Urinary bladder (tissue), 4 donors: ENCODE results near the gene TBCD. TPM values are rescaled to one million over a fixed set of nuclear protein-coding genes. Genes with fewer than 3 reads are reported as not detected.

Experiments
- DNase-seq: peaks from one replicate; pipeline ENCODE4 v3.0.0-alpha.2; 2015; ENCODE audit errors: extremely low spot score
- H3K27ac ChIP-seq: one replicate; pipeline ENCODE4 v1.5.1; 2013; ENCODE audit warnings: low read depth, mild to moderate bottlenecking, moderate library complexity
- H3K36me3 ChIP-seq: one replicate; pipeline ENCODE4 v1.6.1; 2013; ENCODE audit warnings: mild to moderate bottlenecking, moderate library complexity; ENCODE audit not compliant: insufficient read depth
- H3K4me1 ChIP-seq: one replicate; pipeline ENCODE4 v1.6.1; 2013; ENCODE audit warnings: mild to moderate bottlenecking, moderate library complexity; ENCODE audit not compliant: insufficient read depth
- H3K4me3 ChIP-seq: one replicate; pipeline ENCODE4 v1.5.1; 2013; ENCODE audit warnings: low read depth, low read length
- whole genome bisulfite sequencing: extraction: QIAGEN DNeasy Blood & Tissue Kit; methylation state at CpG from one replicate; pipeline ENCODE4 v1.1.7; 2013; 5-methylcytosine and 5-hydroxymethylcytosine counted together
- polyA plus RNA-seq: library from polyadenylated mRNA; stranded (reverse); fragments of 200-250 nt; gene quantifications from one replicate; pipeline ENCODE4 v1.2.3, GENCODE V29; 2013
- total RNA-seq: library from RNA; depleted of rRNA; stranded (reverse); fragments of >200 nt; gene quantifications from one replicate; pipeline ENCODE4 v1.2.3, GENCODE V29; 2014
- donor health status: healthy with polysubstance abuse.
- donor health status: healthy.

The TBCD gene
- total and polyA plus RNA-seq, 2 donors = 57.9 to 77.6 TPM

- DNase-seq = no peak
- Histone ChIP-seq H3K36me3 (peaks cover 12% of the 10 kb centered on the region), H3K27ac (no peak overlapping the region), H3K4me3 (no peak overlapping the region), H3K4me1 (no peaks in the 10 kb centered on the region)
- 97% methylated on average over 35 of the region's 35 CpGs for WGBS
Measured at GRCh38 chr17:82929011-82929622, 177.3 kb downstream of the TBCD start.

GRCh38 chr17:82929676-82930042 is 177.8 kb downstream of the TBCD start:
- WGBS = 93% methylated on average over 9 of the region's 9 CpGs
- Histone ChIP-seq H3K36me3 (peaks cover 12% of the 10 kb centered on the region), H3K27ac (no peak overlapping the region), H3K4me1 (no peaks in the 10 kb centered on the region), H3K4me3 (no peak overlapping the region)
- DNase-seq = no peak

GRCh38 chr17:82930043-82930923 is 178.4 kb downstream of the TBCD start:
- WGBS = 96% methylated on average over 56 of the region's 56 CpGs
- Histone ChIP-seq H3K27ac (no peak overlapping the region), H3K4me1 (no peaks in the 10 kb centered on the region), H3K36me3 (peaks cover 12% of the 10 kb centered on the region), H3K4me3 (no peak overlapping the region)
- DNase-seq = no peak

DNA sequence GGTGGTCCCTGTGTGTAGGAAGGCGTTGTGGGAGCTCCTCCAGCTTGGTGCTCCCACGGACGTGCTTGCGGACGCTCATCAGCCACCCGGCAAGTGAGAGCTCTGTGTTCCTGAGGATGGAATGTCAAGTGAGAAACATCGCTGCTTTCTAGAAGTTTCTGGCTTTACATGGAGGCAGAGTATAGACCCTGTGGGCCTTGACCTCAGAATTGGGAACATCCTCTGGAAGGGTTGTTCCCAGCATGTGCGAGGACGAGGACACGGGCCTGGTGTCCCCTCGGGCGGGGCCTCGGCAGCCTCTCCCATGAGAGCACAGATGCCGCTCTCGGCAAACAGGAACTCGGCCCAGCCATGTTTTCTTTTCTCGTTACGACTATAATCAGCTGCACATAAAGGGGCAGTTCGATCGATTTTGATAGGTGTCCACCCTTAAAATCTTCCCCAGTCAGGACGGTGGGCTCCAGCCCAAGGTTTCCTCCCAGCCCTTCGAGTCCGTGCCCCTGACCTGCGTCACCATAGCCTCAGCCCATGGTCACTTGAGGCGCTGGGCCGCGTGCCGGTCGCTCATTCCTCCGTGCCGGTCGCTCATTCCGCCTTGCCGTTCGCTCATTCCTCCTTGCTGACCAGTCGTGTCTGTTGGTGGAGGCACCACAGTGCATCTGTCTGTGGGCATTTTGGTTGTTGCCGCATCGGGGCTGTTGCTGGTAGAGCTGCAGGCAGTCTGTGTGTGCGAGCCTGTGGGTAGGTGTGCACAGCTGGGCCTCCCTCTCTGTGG is 179.2 kb downstream of the TBCD start:
- WGBS = 95% methylated on average over 39 of the region's 39 CpGs
- Histone ChIP-seq H3K4me1 (no peaks in the 10 kb centered on the region), H3K36me3 (peaks cover 12% of the 10 kb centered on the region), H3K27ac (no peak overlapping the region), H3K4me3 (no peak overlapping the region)
- no peak for DNase-seq

DNA sequence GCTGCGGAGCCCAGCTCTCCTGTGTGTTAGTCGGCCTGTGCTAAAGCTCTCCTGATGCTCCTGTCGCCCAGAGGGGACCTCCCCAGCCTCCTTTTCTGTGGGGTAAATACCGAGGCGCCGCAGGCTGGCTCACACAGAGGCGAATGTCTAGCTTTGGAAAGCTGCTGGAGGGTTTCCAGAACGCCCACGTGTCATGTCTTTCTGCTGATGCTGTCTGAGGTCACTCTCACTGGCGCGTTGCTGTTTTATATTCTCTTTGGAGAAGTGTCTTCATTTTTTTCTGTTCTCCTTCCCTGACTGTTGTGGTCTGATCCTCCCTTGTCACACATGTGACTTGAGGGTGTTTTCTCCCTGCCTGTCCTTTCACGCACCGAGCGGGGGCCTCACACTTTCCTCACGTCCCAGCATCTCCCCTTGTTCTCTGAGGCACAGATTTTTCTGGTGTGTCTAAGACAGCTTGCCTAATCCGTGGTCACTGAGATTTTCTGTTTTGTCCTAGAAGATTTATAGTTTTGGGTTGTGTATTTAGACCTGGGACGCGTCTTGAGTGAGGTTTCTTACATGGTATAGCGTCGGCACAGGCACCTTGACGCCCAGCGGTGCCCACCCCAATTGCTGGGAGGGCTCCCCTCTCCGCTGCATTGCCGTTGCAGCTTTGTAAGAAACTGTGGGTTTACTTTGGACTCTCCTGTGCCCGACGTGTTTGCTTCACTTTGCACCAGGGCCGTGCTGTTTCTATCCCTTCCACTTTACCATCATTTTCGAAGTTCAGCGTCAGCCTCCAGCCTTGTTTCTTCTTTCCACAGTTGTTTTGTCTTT is 180.0 kb downstream of the TBCD start:
- no peak overlapping the region for H3K4me3 ChIP-seq
- peaks cover 12% of the 10 kb centered on the region for H3K36me3 ChIP-seq
- H3K4me1 ChIP-seq = no peaks in the 10 kb centered on the region
- H3K27ac ChIP-seq = no peak overlapping the region
- WGBS = 78% methylated on average over 29 of the region's 29 CpGs
- DNase-seq = no peak

DNA sequence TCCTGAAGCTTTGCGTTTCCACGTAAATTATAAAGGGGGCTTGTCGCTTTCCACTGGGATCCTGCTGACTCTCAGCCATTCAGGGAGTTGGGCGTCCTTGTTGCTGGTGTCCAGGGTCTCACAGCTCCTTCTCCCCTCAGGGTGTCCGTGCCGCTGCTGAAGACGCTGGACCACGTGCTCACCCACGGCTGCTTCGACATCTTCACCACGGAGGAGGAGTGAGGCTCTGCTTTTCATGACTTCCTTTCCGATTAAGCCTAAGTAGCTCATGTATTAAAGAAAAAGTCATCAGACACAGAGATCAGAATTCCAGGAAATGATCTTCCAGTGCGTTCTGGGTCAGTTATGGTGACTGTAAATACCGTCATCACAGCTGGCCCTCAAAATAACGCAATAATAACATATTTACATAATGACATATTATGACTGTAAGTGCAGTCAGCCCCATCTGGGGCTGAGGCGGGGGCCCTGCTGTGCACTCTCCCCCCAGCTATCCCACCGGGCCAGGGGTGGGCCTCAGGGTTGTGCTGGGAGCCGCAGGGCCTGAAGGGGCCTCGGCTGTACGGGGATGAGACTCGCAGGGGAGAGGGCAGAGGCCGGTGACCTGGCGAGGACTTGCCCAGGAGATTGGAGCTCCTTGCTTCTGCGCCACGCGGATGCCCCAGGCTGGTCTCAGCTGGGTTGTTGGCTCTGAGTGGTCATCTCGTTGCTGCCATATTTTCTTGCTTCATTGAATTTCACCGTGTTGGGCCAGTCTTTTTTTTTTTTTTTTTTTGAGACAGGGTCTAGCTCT is 180.8 kb downstream of the TBCD start:
- WGBS = 88% methylated on average over 28 of the region's 28 CpGs
- Histone ChIP-seq H3K27ac (no peak overlapping the region), H3K4me3 (no peak overlapping the region), H3K36me3 (peaks cover 10% of the 10 kb centered on the region), H3K4me1 (no peaks in the 10 kb centered on the region)
- DNase-seq = no peak

DNA sequence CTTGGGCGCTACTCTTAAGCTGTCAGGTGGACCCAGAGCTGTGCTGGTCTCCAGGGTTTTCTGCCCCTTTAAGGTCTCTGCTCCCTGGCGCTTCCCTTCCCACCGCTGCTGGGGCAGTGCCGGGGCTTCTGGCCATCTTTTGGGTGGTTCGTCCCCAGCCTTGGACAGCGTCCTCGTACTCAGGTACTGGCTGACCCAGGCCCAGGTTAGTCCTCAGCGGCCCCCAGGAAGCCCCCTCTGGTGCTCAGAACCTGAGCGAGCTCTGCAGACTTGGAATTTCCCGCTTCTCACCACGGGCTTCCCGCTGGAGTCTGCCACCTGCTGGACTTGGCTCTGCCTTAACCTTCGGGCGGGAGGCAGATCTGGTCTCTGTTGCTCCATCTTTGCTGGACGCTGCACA is 182.0 kb downstream of the TBCD start:
- Histone ChIP-seq H3K36me3 (peaks cover 10% of the 10 kb centered on the region), H3K4me3 (no peak overlapping the region), H3K4me1 (no peaks in the 10 kb centered on the region), H3K27ac (no peak overlapping the region)
- WGBS = 92% methylated on average over 15 of the region's 15 CpGs
- DNase-seq = no peak

GRCh38 chr17:82935966-82936767 is 184.3 kb downstream of the TBCD start:
- peaks cover 2% of the 10 kb centered on the region for H3K36me3 ChIP-seq
- 94% methylated on average over 27 of the region's 27 CpGs for WGBS
- no peak for DNase-seq
- no peak overlapping the region for H3K27ac ChIP-seq
- H3K4me3 ChIP-seq = no peak overlapping the region
- H3K4me1 ChIP-seq = no peaks in the 10 kb centered on the region

DNA sequence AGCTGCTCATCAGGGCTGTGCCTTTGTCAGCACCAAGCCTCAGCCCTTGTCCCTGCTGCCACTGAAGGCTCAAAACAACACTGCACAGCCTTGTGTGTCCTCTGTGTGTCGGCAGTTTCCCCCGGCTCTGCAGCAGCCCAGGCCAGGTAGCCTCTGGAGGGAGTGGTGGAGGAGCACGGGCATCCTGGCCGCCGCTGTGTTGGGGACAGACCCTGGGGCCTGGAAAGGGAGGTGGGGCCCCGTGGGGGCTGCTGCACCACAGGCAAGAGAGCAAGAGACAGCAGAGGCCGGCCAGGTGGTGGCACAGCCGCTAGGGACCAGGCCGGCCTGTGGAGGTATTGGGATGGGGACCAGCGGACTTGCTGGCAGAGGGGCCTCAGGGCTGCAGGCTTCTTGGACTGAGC is 184.9 kb downstream of the TBCD start:
- Histone ChIP-seq H3K27ac (no peak overlapping the region), H3K4me3 (no peak overlapping the region), H3K36me3 (peaks cover 2% of the 10 kb centered on the region), H3K4me1 (no peaks in the 10 kb centered on the region)
- no peak for DNase-seq
- 94% methylated on average over 10 of the region's 10 CpGs for WGBS

DNA sequence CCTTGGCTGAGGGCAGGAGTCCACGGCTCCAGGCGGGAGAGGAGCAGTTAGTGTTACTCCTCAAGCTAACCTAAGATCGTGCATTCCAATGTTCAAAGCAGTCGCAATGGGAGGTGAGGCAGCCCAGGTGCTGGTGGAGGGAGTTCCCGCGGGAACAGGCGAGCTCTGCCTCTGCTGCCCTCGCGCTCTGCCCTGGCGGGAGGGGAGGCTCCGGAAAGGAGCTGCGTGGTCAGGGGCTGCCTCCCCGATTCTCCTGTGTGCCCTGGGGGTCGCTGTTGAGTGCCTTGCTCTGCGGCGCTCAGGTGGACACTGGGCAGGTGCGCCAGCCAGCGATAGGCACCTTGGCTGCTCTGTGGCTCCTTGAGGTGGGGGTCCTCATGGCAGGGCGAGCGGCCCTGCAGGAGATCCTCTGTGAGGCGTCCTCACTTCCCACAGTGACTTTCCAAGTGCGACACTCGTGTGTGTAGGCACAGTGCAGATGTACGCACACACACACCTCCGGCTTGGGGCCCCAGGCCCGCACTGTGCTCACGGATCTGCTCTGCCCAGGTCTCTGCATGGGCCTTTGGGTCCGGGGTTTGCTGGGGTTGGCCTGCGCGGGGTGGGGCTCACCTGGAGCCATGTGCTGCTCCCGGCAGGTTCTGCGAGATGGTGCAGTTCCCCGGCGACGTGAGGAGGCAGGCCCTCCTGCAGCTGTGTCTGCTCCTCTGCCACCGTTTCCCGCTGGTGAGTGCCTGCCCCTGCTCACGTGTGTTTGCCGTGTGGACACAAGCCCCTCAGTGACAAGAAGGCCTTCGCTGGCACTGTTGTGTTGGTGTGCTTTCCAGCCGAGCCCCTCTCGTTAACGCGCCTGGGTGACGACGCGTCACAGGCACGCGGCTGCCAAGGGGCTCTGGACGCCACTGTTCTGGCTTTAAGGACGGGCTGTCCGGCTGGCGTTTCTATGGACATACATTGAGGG is 185.8 kb downstream of the TBCD start:
- DNase-seq = no peak
- WGBS = 96% methylated on average over 53 of the region's 53 CpGs
- no peak overlapping the region for H3K27ac ChIP-seq
- no peak overlapping the region for H3K4me3 ChIP-seq
- H3K36me3 ChIP-seq = peaks cover 2% of the 10 kb centered on the region
- H3K4me1 ChIP-seq = no peaks in the 10 kb centered on the region

DNA sequence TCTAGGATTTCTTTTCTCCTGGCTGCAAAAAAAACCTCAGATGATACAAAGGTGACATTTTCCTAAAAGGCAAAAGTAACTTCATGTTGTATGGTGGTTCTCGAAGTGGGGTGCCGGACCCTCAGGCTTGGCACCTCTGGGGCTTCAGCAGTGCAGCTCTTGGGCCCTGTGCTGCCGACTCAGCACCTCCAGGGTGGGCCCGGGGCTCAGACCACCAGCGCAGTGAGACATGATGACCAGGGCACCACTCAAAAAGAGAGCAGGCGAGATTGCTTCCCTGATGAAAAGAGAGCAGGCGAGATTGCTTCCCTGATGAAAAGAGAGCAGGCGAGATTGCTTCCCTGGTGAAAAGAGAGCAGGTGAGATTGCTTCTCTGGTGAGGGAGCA is 186.6 kb downstream of the TBCD start:
- no peaks in the 10 kb centered on the region for H3K4me1 ChIP-seq
- 96% methylated on average over 8 of the region's 8 CpGs for WGBS
- no peak for DNase-seq
- H3K36me3 ChIP-seq = peaks cover 2% of the 10 kb centered on the region
- H3K4me3 ChIP-seq = no peak overlapping the region
- H3K27ac ChIP-seq = no peak overlapping the region
